Esophagus squamous epithelium (tissue), 4 donors: ENCODE data around the gene CCN5.

ENCODE experiments used
- POLR2A ChIP-seq, 4 donors: fragments of 450-650 bp; IDR thresholded peaks; one replicate each; pipeline ENCODE4 v1.6.1; 2017; ENCODE audit warnings: antibody characterized with exemption in 4 of 4, mild to moderate bottlenecking in 4 of 4, moderate library complexity in 3 of 4
- TF ChIP-seq, protein P1 (sequence below), 6 experiments: fragments of 450-650 bp in 4 of 6; fragments of 200-600 bp in 2 of 6; sonication (generic) in 2 of 6; IDR thresholded peaks; one replicate each; pipeline ENCODE4 v1.5.1; 2016 to 2019; ENCODE audit warnings: antibody characterized with exemption in 6 of 6, mild to moderate bottlenecking in 4 of 6, moderate library complexity in 4 of 6

GRCh38 chr20:44714102-44714700 lies 968 bp upstream of the CCN5 start:
- TF ChIP-seq, protein P1, sequence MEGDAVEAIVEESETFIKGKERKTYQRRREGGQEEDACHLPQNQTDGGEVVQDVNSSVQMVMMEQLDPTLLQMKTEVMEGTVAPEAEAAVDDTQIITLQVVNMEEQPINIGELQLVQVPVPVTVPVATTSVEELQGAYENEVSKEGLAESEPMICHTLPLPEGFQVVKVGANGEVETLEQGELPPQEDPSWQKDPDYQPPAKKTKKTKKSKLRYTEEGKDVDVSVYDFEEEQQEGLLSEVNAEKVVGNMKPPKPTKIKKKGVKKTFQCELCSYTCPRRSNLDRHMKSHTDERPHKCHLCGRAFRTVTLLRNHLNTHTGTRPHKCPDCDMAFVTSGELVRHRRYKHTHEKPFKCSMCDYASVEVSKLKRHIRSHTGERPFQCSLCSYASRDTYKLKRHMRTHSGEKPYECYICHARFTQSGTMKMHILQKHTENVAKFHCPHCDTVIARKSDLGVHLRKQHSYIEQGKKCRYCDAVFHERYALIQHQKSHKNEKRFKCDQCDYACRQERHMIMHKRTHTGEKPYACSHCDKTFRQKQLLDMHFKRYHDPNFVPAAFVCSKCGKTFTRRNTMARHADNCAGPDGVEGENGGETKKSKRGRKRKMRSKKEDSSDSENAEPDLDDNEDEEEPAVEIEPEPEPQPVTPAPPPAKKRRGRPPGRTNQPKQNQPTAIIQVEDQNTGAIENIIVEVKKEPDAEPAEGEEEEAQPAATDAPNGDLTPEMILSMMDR (IDR thresholded peaks at IDR 0.05): no peak
- TF ChIP-seq POLR2A (IDR thresholded peaks at IDR 0.05): no peak
